ENCODE data around the gene SEMA6B. TPM values are rescaled to one million over a fixed set of nuclear protein-coding genes. Genes with fewer than 3 reads are reported as not detected.

Gene SEMA6B
- total and polyA plus RNA-seq, 2 donors (not counting 3 experiments of a cell fraction or from before 2014, with no cell fraction given), result 97.8 to 176 TPM

- FAIRE-seq, result peak; percentile 68
These were observed 19.5 kb downstream of the SEMA6B start, which contains the start of gene LRG1 for GRCh38 chr19:4539693-4540581. LRG1 (minus strand) TSS chr19:4540036; CDS start chr19:4540013, 23 bp downstream.

More at GRCh38 chr19:4539693-4540581, 19.5 kb downstream of the SEMA6B start, which contains the start of gene LRG1:
- POLR2A ChIA-PET, result interaction anchor here (0.6 kb wide), 1 partner anchor 23 kb away, joined by 5 read pairs; no protein-coding TSS in a partner anchor
- intact Hi-C loops (cut with micrococcal nuclease), result no loop called here
- dilution Hi-C loops (cut with MboI; ENCODE audit: extremely low pct_ligation_motif_present, low sequenced_read_pairs), result no loop called here
- Histone ChIP-seq H3K79me2 (ENCODE audit: control insufficient read depth, insufficient read depth, low read length) (no peaks in the 10 kb centered on the region), H3K4me3 (replicated peaks in 1 of 3; ENCODE audit: insufficient read depth in 1 of 3, low read depth in 1 of 3, low read length in 3 of 3) (no peak within 1 kb of the TSS), H3K4me1 (ENCODE audit: control insufficient read depth, extremely low read depth, insufficient read depth, low read length) (peaks cover 11% of the 10 kb centered on the region), H3K4me2 (ENCODE audit: insufficient read depth, low read length) (no peak within 1 kb of the TSS), H3K9me1 (replicated peaks; ENCODE audit: control insufficient read depth, extremely low read depth, insufficient read depth, low read length) (no peaks in the 10 kb centered on the region), H4K20me1 (replicated peaks; ENCODE audit: control insufficient read depth, extremely low read depth, insufficient read depth, low read length) (no peaks in the 10 kb centered on the region), H3K9me3 (replicated peaks; ENCODE audit: control insufficient read depth, insufficient read depth, low read length) (no peaks in the 10 kb centered on the region), H3K9ac (replicated peaks; ENCODE audit: extremely low read depth, insufficient read depth, low read length) (no peak within 1 kb of the TSS), H2AFZ (ENCODE audit: low read depth, low read length) (no peak within 1 kb of the TSS), H3K36me3 (ENCODE audit: control insufficient read depth in 2 of 2, extremely low read depth in 1 of 2, insufficient read depth in 2 of 2, low read length in 2 of 2) (no peaks in the 10 kb centered on the region), H3K27ac (ENCODE audit: insufficient read depth, low read depth, low read length) (no peak within 1 kb of the TSS), H3K27me3 (ENCODE audit: control insufficient read depth in 2 of 2, insufficient read depth in 2 of 2, low read length in 2 of 2) (no peaks in the 10 kb centered on the region)
- TF ChIP-seq GATA2 (IDR thresholded peaks at IDR 0.05; ENCODE audit: insufficient read depth, insufficient read length, low read depth, low read length) (no peak), MAX (IDR thresholded peaks at IDR 0.05; ENCODE audit: insufficient read depth, insufficient read length) (no peak), POLR2AphosphoS5 (IDR thresholded peaks at IDR 0.05; ENCODE audit: insufficient read depth, low read depth, low read length) (no peak), EZH2 (IDR thresholded peaks at IDR 0.05; ENCODE audit: borderline replicate concordance, low read depth, low read length, severe bottlenecking) (no peak), JUN (IDR thresholded peaks at IDR 0.05; ENCODE audit: borderline replicate concordance, insufficient read depth, insufficient read length, low read depth) (no peak), MYC (IDR thresholded peaks at IDR 0.05; ENCODE audit: low read depth, low read length) (no peak), FOS (IDR thresholded peaks at IDR 0.05; ENCODE audit: borderline replicate concordance, insufficient read depth, low read length) (no peak), CTCF (IDR thresholded peaks at IDR 0.05; ENCODE audit: extremely low read depth in 1 of 2, insufficient read depth in 1 of 2, low read depth in 1 of 2, low read length in 2 of 2) (no peak), POLR2A (IDR thresholded peaks at IDR 0.05; ENCODE audit: low read depth, low read length) (no peak)
- CTCF ChIA-PET, result interaction anchor here (1.0 to 3.3 kb wide), 4 partner anchors 15 to 20 kb away, joined by 4 to 19 read pairs (median 7); partner anchors contain the start of gene SEMA6B
- BruUV-seq (replicated peaks), result no TSS peak
- peak; percentile 30 for DNase-seq (ENCODE audit: low read depth, low spot score)

Measured in endothelial cell of umbilical vein (primary cell).